Activated CD4-positive, CD25-positive, alpha-beta regulatory T cell treated with anti-CD3 and anti-CD28 coated beads, Interleukin-2, amount 50 U/mL, for 72 hours (primary cell): ENCODE results near the gene ERCC4.

Experiments
- DNase-seq: peaks from one replicate; pipeline ENCODE4 v3.0.0; 2021

ERCC4 gene

GRCh38 chr16:13951611-13952010 is 31.7 kb downstream of the ERCC4 start:
- DNase-seq, result no peak

- DNase-seq, result no peak
Measured at GRCh38 chr16:13953501-13953900, 33.5 kb downstream of the ERCC4 start.

DNA sequence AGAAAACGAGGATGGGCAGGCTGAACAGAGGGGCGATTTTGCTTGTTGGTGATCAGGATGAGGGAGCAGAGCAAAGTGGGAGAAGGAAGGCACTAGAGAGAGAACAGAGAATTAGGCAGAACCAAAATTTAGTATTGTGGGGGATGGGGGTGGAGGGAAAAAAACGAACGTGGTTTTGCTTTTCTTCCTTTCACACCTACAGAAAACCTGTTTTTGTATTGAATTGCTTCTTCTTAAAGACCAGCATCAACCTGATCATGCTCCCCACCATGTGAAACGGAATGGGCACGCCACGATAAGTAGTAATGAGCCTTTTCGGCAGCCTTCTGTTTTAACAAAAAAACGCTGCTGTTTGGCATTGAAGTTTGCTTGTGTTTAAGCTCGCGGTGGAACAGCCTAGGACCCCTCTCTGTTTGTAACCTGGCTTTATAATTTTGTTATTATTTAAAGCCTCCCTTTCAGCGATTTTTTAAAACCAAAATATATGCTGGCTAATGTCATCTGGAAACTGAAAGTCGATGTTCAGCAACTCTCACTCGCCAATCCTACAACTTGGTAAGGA is 36.8 kb downstream of the ERCC4 start:
- no peak for DNase-seq

- peak; percentile 36 for DNase-seq
Measured at GRCh38 chr16:13957197-13958078, 37.5 kb downstream of the ERCC4 start.

GRCh38 chr16:13958474-13958873 is 38.5 kb downstream of the ERCC4 start:
- no peak for DNase-seq

DNA sequence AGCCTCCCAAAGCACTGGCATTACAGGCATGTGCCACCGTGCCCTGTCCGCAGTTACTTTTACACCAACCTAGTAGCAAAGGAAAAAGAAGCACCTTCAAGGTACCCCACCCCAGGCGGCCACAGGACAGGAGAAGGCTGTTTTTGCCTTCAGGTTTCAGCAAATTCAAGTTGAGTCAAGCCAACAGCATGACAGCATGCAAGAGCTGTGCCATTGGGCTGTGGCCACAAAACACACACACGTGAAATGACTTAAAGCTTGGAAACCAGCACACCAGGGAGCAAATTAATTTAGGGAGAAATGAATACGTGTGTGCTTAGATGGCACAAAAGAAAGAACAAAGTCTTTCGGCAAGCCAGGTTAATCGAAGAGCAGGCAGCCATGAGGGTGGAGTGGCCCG is 39.7 kb downstream of the ERCC4 start:
- DNase-seq, result no peak

DNA sequence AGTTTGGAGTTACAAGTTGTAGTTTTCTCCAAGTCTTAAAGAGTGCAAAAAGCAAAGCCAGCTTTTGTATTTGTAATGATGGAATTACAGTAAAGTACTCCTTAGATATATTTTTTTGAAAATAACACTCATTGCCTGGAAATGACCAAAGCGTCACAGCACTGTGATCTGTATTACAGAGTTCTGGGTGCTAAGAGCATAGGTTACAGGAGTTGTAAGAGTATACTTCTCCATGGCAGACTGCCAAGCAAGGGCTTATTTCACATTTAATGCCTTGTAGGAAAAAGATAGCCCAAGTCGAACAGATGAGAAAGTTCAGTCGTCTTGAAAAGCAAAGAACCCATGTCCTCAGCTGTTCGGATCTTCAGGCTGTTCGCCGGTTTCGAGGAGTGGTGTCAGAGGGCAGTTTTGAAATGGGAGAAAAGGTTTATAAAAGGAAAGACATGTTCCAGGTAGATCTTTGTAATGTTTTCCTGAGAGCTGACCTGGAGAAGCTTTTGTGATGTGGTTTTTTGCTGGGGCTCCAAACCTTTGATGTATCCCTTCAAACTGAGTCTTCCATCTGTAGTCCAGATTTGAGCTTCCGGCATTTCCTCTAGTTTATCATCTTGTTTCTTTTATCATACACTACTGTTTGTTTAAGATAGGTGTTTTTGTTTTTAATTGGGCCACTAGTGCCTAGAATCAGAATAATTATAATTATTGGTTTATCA is 41.3 kb downstream of the ERCC4 start:
- no peak for DNase-seq

DNA sequence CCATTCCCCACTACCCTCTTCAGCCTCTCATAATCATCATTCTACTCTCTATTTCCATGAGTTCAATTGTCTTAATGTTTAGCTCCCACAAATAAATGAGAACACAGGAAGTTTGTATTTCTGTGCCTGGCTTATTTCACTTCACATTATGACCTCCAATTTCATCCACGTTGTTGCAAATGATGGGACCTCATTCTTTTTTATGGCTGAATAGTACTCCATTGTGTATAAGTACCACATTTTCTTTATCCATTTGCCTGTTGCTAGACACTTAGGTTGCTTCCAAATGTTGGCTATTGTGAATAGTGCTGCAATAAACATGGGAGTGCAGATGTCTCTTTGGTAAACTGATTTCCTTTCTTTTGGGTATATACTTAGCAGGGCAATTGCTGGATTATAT is 42.3 kb downstream of the ERCC4 start:
- no peak for DNase-seq

DNA sequence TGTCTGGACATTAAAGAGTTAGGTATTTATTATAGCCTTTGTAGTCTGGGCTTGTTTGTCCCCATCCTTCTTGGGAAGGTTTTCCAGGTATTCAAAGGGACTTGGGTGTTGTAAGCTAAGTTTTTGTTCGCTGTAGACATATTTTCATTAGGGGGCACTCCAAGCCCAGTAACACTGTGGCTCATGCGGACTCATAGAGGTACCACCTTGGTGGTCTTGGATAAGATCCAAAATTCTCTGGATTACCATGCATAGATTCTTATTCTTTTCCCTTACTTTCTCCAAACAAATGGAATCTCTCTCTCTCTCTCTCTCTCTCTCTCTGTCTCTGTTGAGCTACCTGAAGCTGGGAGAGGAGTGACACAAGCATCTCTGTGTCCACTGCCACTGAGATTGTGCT is 48.9 kb downstream of the ERCC4 start:
- no peak for DNase-seq

- no peak for DNase-seq
Measured at GRCh38 chr16:13969711-13970110, 49.8 kb downstream of the ERCC4 start.

DNA sequence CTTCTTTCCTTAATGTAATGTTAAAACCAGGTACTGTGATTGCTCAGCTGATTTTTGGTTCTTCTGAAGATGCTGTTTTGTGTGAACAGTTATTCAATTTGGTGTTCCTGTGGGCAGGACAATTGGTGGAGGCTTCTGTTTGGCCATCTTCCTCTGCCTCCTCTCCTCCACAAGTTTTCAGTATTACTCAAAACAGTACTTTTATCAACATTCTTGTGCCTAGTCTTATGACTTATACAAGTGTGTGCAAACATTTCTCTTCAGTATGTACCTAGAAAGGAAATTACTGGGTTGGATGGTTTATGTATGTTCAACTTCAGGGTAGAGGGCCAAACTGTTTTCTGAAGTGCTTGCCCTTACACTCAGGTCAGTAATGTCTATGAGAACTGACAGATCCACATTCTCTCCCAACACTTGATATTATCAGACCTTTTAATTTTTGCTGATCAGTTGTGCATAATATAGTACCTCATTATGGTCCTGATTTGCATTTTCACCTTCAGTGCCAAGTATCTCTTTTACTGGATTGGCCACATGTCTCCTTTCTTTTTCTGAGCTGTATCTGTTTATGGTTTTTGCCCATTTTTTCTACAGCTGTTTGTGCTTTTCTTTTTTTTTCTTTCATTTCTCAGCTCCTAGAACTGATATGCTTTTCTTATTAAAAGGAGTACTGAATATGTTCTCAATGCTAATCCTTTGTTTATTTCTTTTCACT is 50.9 kb downstream of the ERCC4 start:
- DNase-seq, result no peak

DNA sequence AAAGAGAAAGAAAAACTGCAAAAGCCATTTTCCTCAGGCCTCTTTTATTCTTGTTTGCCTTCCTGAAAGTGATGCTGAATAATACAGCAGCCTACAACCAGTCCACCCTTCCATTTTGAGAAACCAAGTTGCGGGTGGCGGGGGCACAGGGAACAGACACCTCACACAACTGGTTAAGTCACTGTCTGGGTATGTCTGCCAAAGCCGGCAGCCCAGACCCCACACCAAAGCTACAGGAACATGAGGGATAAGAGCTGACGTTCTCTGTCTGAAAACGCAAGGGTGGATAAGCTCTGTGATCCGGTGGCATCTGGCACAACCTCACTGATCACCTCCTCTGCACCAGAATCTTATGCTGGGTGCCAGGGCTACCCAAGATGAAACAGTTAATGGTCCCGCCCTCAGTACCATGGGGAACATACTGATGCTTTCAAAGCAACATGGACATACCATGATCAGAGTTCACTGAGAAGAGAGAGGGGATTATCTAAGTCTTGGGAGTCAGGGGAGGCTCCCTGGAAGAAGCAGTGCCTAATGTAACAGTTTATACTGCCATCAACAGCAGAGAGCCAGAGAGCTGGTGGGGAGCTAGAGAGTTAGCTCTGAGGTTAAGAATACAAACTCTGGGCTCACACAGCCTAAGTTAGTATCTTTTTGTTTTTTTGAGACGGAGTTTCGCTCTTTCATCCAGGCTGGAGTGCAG is 53.5 kb downstream of the ERCC4 start:
- no peak for DNase-seq

DNA sequence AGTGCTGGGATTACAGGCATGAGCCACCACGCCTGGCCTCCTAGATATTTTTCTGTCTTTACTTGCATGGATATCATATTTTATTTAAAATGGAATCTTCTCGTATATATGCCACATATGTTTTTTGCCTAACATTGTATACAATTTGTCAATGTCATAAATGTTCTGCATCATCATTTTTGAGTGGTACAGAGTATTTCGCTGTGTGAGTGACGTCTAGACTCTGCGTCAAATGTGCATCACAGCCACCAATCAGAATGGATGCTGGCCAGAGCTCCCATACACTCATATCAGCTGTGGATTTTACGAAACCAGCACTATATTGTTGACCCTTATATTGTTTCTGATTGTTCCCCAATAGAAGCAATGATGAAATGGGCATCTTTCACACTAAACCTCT is 57.2 kb downstream of the ERCC4 start:
- no peak for DNase-seq

DNA sequence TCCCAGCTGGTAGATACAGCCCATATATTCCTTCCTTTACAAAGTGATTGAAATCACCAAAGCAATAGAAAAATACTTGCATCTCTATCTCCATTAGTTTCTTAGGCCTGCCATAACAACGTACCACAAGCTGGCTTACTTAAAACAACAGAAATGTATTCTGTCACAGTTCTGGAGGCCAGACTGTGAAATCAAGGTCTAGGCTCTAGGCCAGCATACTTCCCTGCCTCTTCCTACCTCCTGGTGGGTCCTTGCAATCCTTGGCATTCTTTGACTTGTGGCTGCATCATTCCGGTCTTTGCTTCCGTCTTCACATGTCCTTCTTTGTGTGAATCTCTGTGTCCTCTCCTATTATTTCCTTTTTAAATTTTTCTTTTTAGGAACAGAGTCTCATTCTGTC is 62.5 kb downstream of the ERCC4 start:
- no peak for DNase-seq

DNA sequence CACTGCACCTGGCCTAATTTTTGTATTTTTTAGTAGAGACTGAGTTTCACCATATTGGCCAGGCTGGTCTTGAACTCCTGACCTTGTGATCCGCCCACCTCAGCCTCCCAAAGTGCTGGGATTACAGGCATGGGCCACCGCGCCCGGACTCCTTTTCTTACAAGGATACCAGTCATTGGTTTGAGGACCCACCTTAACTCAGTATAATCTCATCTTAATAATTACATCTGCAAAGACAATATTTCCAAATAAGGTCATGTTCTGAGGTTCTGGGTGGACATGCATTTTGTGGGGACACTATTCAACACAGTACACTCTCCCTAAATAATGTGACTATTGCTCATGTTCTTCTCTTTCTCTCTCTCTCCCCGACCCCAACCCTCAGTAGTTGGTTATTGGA is 63.7 kb downstream of the ERCC4 start:
- DNase-seq, result no peak

GRCh38 chr16:13984794-13985193 is 64.8 kb downstream of the ERCC4 start:
- DNase-seq, result no peak

- no peak for DNase-seq
Measured at GRCh38 chr16:13988038-13988437, 68.1 kb downstream of the ERCC4 start.

DNA sequence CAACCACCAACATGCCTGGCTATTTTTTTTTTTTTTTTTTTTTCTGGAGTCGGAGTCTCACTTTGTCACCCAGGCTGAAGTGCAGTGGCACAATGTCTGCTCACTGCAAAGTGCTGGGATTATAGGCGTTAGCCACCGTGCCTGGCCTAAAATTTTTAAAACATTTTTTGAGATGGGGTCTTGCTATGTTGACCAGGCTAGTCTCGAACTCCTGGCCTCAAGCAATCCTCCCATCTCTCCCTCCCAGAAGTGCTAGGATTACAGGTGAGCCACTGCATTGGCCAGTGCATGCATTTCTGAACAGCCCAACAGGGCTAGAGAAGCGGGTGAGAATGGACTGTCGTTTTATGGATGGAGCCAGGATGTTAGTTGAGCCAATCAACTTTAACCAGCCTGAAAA is 72.4 kb downstream of the ERCC4 start:
- DNase-seq, result no peak

DNA sequence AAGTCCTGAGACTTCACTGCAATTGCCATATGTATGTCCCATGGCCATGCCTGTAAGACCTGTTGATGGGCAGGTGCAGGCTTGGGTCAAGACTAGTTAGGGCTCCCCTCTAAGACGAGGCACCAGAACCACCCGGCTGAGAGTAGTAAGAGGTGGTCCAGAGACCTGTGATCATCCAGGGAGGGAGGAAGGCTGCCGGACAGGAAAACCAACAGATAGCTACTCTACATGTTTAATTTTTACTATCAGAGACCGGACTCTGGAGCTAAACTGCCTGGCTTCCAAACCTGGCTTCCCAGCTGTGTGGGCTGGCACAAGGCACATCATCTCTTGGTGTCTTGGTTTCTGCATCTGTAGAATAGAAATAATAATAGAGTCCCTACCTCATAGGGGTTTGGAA is 73.0 kb downstream of the ERCC4 start:
- no peak for DNase-seq

GRCh38 chr16:13994239-13995106 is 74.5 kb downstream of the ERCC4 start:
- no peak for DNase-seq

GRCh38 chr16:13995194-13995593 is 75.2 kb downstream of the ERCC4 start:
- DNase-seq, result no peak

- DNase-seq, result no peak
Measured at GRCh38 chr16:13996778-13997288, 76.9 kb downstream of the ERCC4 start.
